Astrocyte (in vitro differentiated cells and primary cell): Measurements from ENCODE around the gene RABGGTA.

Experiments used
- EZH2 ChIP-seq: IDR thresholded peaks from 2 replicates; pipeline ENCODE4 v1.6.1; 2012; ENCODE audit warnings: mild to moderate bottlenecking, low read length, inconsistent platforms; ENCODE audit not compliant: insufficient read depth
- TF ChIP-seq, protein P1 (sequence below): IDR thresholded peaks from 2 replicates; pipeline ENCODE4 v1.5.1; 2011; ENCODE audit warnings: low read depth, mild to moderate bottlenecking, inconsistent platforms, low read length, moderate library complexity; ENCODE audit not compliant: insufficient read depth

DNA sequence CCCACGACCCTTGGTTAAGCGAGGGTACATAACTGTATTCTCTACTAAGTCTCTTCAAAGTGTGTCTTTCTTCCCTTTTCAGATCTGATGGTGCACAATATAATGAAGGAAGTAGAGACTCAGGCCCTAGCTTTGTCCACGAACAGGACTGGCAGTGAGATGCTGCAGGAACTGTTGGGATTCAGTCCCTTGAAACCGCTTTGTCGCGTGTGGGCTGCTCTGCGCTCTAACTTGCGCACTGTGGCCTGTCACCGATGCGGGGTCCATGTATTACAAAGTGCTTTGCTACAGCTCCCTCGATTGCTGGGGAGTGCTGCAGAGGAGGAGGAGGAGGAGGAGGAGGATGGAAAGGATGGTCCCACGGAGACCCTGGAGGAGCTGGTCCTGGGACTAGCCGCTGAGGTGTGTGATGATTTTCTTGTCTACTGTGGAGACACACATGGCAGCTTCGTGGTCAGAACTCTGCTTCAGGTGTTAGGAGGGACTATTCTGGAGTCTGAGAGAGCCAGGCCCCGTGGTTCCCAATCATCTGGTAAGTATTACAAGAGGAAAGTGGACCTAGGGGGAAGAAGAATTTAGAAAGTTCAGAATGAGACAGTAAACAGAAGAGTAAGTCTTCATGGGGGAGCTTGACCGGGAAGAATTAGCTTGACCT is 29.1 kb upstream of the RABGGTA start:
- TF ChIP-seq, protein P1, sequence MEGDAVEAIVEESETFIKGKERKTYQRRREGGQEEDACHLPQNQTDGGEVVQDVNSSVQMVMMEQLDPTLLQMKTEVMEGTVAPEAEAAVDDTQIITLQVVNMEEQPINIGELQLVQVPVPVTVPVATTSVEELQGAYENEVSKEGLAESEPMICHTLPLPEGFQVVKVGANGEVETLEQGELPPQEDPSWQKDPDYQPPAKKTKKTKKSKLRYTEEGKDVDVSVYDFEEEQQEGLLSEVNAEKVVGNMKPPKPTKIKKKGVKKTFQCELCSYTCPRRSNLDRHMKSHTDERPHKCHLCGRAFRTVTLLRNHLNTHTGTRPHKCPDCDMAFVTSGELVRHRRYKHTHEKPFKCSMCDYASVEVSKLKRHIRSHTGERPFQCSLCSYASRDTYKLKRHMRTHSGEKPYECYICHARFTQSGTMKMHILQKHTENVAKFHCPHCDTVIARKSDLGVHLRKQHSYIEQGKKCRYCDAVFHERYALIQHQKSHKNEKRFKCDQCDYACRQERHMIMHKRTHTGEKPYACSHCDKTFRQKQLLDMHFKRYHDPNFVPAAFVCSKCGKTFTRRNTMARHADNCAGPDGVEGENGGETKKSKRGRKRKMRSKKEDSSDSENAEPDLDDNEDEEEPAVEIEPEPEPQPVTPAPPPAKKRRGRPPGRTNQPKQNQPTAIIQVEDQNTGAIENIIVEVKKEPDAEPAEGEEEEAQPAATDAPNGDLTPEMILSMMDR: no peak
- TF ChIP-seq EZH2: no peak
